ENCODE data around the gene NEUROD1. TPM values are rescaled to one million over a fixed set of nuclear protein-coding genes. Genes with fewer than 3 reads are reported as not detected.
A peak's percentile ranks its signal among the peaks of the same experiment; 100 is the strongest.

The NEUROD1 gene
- total RNA-seq, 1 experiment from 2014 or later, result not detected

GRCh38 chr2:181660181-181660580 lies 20.1 kb downstream of the NEUROD1 start:
- intact Hi-C loops (cut with micrococcal nuclease; ENCODE audit: unreplicated experiment), result no loop called here
- DNase-seq, result no peak

GRCh38 chr2:181658444-181658843 lies 21.9 kb downstream of the NEUROD1 start:
- no peak for TF ChIP-seq CTCF (IDR thresholded peaks at IDR 0.05; ENCODE audit: unreplicated experiment)
- CTCF ChIA-PET, result interaction anchor here (0.9 to 3.6 kb wide), 3 partner anchors 9 to 57 kb away, joined by 3 to 14 read pairs (median 3); no protein-coding TSS in a partner anchor
- intact Hi-C loops (cut with micrococcal nuclease; ENCODE audit: unreplicated experiment), result loop anchor here (5.0 kb wide), 1 partner anchor 36 kb away; no protein-coding TSS in a partner anchor
- Mint-ChIP-seq H3K4me1 (ENCODE audit: low read depth, unreplicated experiment) (peaks cover 10% of the 10 kb centered on the region), H3K36me3 (ENCODE audit: insufficient read depth, unreplicated experiment) (peaks cover 14% of the 10 kb centered on the region), H3K4me3 (ENCODE audit: low read depth, unreplicated experiment) (no peak overlapping the region), H3K9me3 (ENCODE audit: low read depth, unreplicated experiment) (no peaks in the 10 kb centered on the region), H3K27me3 (ENCODE audit: unreplicated experiment) (no peaks in the 10 kb centered on the region), H3K27ac (ENCODE audit: unreplicated experiment) (no peak overlapping the region)
- DNase-seq, result no peak
- no TSS peak for BruUV-seq (replicated peaks)

More at GRCh38 chr2:181660181-181660580, 20.1 kb downstream of the NEUROD1 start:
- Mint-ChIP-seq H3K4me1 (ENCODE audit: low read depth, unreplicated experiment) (peaks cover 10% of the 10 kb centered on the region), H3K27me3 (ENCODE audit: unreplicated experiment) (no peaks in the 10 kb centered on the region), H3K4me3 (ENCODE audit: low read depth, unreplicated experiment) (no peak overlapping the region), H3K27ac (ENCODE audit: unreplicated experiment) (no peak overlapping the region), H3K36me3 (ENCODE audit: insufficient read depth, unreplicated experiment) (peaks cover 14% of the 10 kb centered on the region), H3K9me3 (ENCODE audit: low read depth, unreplicated experiment) (no peaks in the 10 kb centered on the region)
- CTCF ChIA-PET, result no interaction called here
- BruUV-seq (replicated peaks), result no TSS peak
- TF ChIP-seq CTCF (IDR thresholded peaks at IDR 0.05; ENCODE audit: unreplicated experiment), result no peak

- CTCF ChIA-PET, result interaction anchor here (0.8 to 3.6 kb wide), 3 partner anchors 19 to 58 kb away, joined by 3 to 14 read pairs (median 3); no protein-coding TSS in a partner anchor
- intact Hi-C loops (cut with micrococcal nuclease; ENCODE audit: unreplicated experiment), result loop anchor here (5.0 kb wide), 1 partner anchor 35 kb away; no protein-coding TSS in a partner anchor
- H3K36me3 Mint-ChIP-seq (ENCODE audit: insufficient read depth, unreplicated experiment), result peaks cover 14% of the 10 kb centered on the region
Measured at GRCh38 chr2:181657379-181657778, 22.9 kb downstream of the NEUROD1 start.

GRCh38 chr2:181656450-181657291 lies 23.6 kb downstream of the NEUROD1 start, which contains the start of gene CERKL:
Gene CERKL (minus strand): TSS chr2:181657105. CDS start chr2:181657006, 99 bp downstream.
- no peaks in the 10 kb centered on the region for H3K27me3 Mint-ChIP-seq (ENCODE audit: unreplicated experiment)
- DNase-seq, result peak; percentile 83
- peaks cover 10% of the 10 kb centered on the region for H3K4me1 Mint-ChIP-seq (ENCODE audit: low read depth, unreplicated experiment)
- BruUV-seq (replicated peaks), result no TSS peak
- H3K27ac Mint-ChIP-seq (ENCODE audit: unreplicated experiment), result peak within 1 kb of the TSS; percentile 73
- H3K9me3 Mint-ChIP-seq (ENCODE audit: low read depth, unreplicated experiment), result no peaks in the 10 kb centered on the region
- intact Hi-C loops (cut with micrococcal nuclease; ENCODE audit: unreplicated experiment), result loop anchor here (5.0 kb wide), 1 partner anchor 34 kb away; no protein-coding TSS in a partner anchor
- CTCF ChIA-PET, result interaction anchor here (0.8 to 3.6 kb wide), 4 partner anchors 18 to 58 kb away, joined by 3 to 14 read pairs (median 3); no protein-coding TSS in a partner anchor
- no peak for TF ChIP-seq CTCF (IDR thresholded peaks at IDR 0.05; ENCODE audit: unreplicated experiment)
- peaks cover 14% of the 10 kb centered on the region for H3K36me3 Mint-ChIP-seq (ENCODE audit: insufficient read depth, unreplicated experiment)
- H3K4me3 Mint-ChIP-seq (ENCODE audit: low read depth, unreplicated experiment), result peak within 1 kb of the TSS; percentile 88

More at GRCh38 chr2:181657379-181657778, 22.9 kb downstream of the NEUROD1 start:
- no TSS peak for BruUV-seq (replicated peaks)
- Mint-ChIP-seq H3K9me3 (ENCODE audit: low read depth, unreplicated experiment) (no peaks in the 10 kb centered on the region), H3K4me3 (ENCODE audit: low read depth, unreplicated experiment) (peak overlapping the region; percentile 88), H3K27me3 (ENCODE audit: unreplicated experiment) (no peaks in the 10 kb centered on the region), H3K27ac (ENCODE audit: unreplicated experiment) (no peak overlapping the region), H3K4me1 (ENCODE audit: low read depth, unreplicated experiment) (peaks cover 10% of the 10 kb centered on the region)
- no peak for TF ChIP-seq CTCF (IDR thresholded peaks at IDR 0.05; ENCODE audit: unreplicated experiment)
- DNase-seq, result no peak

All from Calu3 (cell line).